HEK293 (cell line): ENCODE results near the gene BTBD8.
A peak's percentile ranks its signal among the peaks of the same experiment; 100 is the strongest.

Source experiments
- CTCF ChIA-PET: fragments of 350-600 bp; formaldehyde crosslinking; extraction: SDS; loops from one replicate; lab custom pipeline; 2021; ENCODE audit warnings: antibody characterized with exemption; lab: Yijun Ruan, JAX
- POLR2A ChIA-PET: fragments of 300-600 bp; formaldehyde crosslinking; extraction: SDS; loops from one replicate; lab custom pipeline; 2020; ENCODE audit warnings: antibody characterized with exemption, inconsistent platforms; lab: Yijun Ruan, JAX
- H3K27ac ChIP-seq: fragments of 200-500 bp; sonication (Bioruptor generic); 2 replicates; pipeline ENCODE4 v1.5.1; 2014; ENCODE audit warnings: low read depth, low read length, control low read depth, inconsistent platforms; ENCODE audit errors: extremely low read depth
- H3K36me3 ChIP-seq, 2 experiments: fragments of 200-500 bp in 1 of 2; sonication (Bioruptor generic) in 1 of 2; 1 replicate in 1 of 2; 2 replicates in 1 of 2; pipeline ENCODE4 v1.5.1; 2014 to 2017; ENCODE audit warnings: inconsistent platforms in 2 of 2, low read length in 2 of 2; ENCODE audit not compliant: control insufficient read depth in 2 of 2, insufficient read depth in 1 of 2
- H3K4me1 ChIP-seq: fragments of 200-500 bp; sonication (Bioruptor generic); 2 replicates; pipeline ENCODE4 v1.5.1; 2014; ENCODE audit warnings: mild to moderate bottlenecking, low read length, inconsistent platforms; ENCODE audit not compliant: control insufficient read depth, insufficient read depth
- H3K4me3 ChIP-seq: 2 replicates; pipeline ENCODE4 v1.5.1; 2011; ENCODE audit warnings: low read depth, mild to moderate bottlenecking, control low read depth, low read length, moderate library complexity
- H3K9me3 ChIP-seq: fragments of 200-500 bp; sonication (Bioruptor generic); 2 replicates; pipeline ENCODE4 v1.5.1; 2014; ENCODE audit warnings: low read depth, low read length, inconsistent platforms; ENCODE audit not compliant: control insufficient read depth, insufficient read depth
- BCL11A ChIP-seq: fragments of 450-650 bp; formaldehyde crosslinking; IDR thresholded peaks from 2 replicates; pipeline ENCODE4 v1.5.1; 2016; ENCODE audit warnings: low read depth, missing biosample characterization, missing genetic modification characterization
- GLI2 ChIP-seq: fragments of 450-650 bp; formaldehyde crosslinking; IDR thresholded peaks from 2 replicates; pipeline ENCODE4; 2017; ENCODE audit warnings: missing biosample characterization, missing genetic modification characterization, low read depth, borderline replicate concordance
- HOXA7 ChIP-seq: sonication (generic); formaldehyde crosslinking; IDR thresholded peaks from 2 replicates; pipeline ENCODE4 v1.8.1; 2022; ENCODE audit warnings: missing genetic modification reagents, borderline replicate concordance
- IKZF3 ChIP-seq: fragments of 450-650 bp; IDR thresholded peaks from 2 replicates; pipeline ENCODE4 v1.5.0; 2018; ENCODE audit warnings: missing biosample characterization, mild to moderate bottlenecking, missing genetic modification characterization, moderate library complexity
- MZF1 ChIP-seq: fragments of 450-650 bp; formaldehyde crosslinking; IDR thresholded peaks from 2 replicates; pipeline ENCODE4 v1.5.1; 2017; ENCODE audit warnings: missing biosample characterization, missing genetic modification characterization, borderline replicate concordance
- OSR2 ChIP-seq: fragments of 450-650 bp; formaldehyde crosslinking; IDR thresholded peaks from 2 replicates; pipeline ENCODE4 v1.5.1; 2016; ENCODE audit warnings: missing biosample characterization, missing genetic modification characterization
- PRDM1 ChIP-seq: fragments of 450-650 bp; formaldehyde crosslinking; IDR thresholded peaks from 2 replicates; pipeline ENCODE4; 2016; ENCODE audit warnings: missing biosample characterization, missing genetic modification characterization
- REPIN1 ChIP-seq: fragments of 450-650 bp; formaldehyde crosslinking; IDR thresholded peaks from 2 replicates; pipeline ENCODE4 v1.5.1; 2017; ENCODE audit warnings: missing biosample characterization, missing genetic modification characterization, low read depth
- SP7 ChIP-seq: fragments of 450-650 bp; formaldehyde crosslinking; IDR thresholded peaks from 2 replicates; pipeline ENCODE4 v1.5.1; 2016; ENCODE audit warnings: missing biosample characterization, missing genetic modification characterization
- TRIM28 ChIP-seq: IDR thresholded peaks from 2 replicates; pipeline ENCODE4 v1.6.1; 2011; ENCODE audit warnings: low read length, control low read depth, borderline replicate concordance
- YY1 ChIP-seq: fragments of 450-650 bp; formaldehyde crosslinking; IDR thresholded peaks from 2 replicates; pipeline ENCODE4 v1.5.1; 2018; ENCODE audit warnings: missing biosample characterization, missing genetic modification characterization
- ZFP41 ChIP-seq: fragments of 450-650 bp; formaldehyde crosslinking; IDR thresholded peaks from 2 replicates; pipeline ENCODE4 v1.5.1; 2016; ENCODE audit warnings: missing biosample characterization, missing genetic modification characterization, borderline replicate concordance
- ZNF138 ChIP-seq: fragments of 450-650 bp; formaldehyde crosslinking; IDR thresholded peaks from 2 replicates; pipeline ENCODE4 v1.5.1; 2016; ENCODE audit warnings: missing biosample characterization, missing genetic modification characterization, borderline replicate concordance
- ZNF175 ChIP-seq: fragments of 450-650 bp; formaldehyde crosslinking; IDR thresholded peaks from 2 replicates; pipeline ENCODE4 v1.5.1; 2016; ENCODE audit warnings: missing biosample characterization, missing genetic modification characterization
- ZNF19 ChIP-seq: fragments of 450-650 bp; formaldehyde crosslinking; IDR thresholded peaks from 2 replicates; pipeline ENCODE4; 2016; ENCODE audit warnings: missing biosample characterization, missing genetic modification characterization, low read depth
- ZNF221 ChIP-seq: fragments of 450-650 bp; formaldehyde crosslinking; IDR thresholded peaks from 2 replicates; pipeline ENCODE4 v1.5.1; 2017; ENCODE audit warnings: missing biosample characterization, missing genetic modification characterization, borderline replicate concordance
- ZNF223 ChIP-seq: fragments of 450-650 bp; formaldehyde crosslinking; IDR thresholded peaks from 2 replicates; pipeline ENCODE4 v1.5.1; 2016; ENCODE audit warnings: missing biosample characterization, missing genetic modification characterization
- ZNF23 ChIP-seq: fragments of 450-650 bp; formaldehyde crosslinking; IDR thresholded peaks from 2 replicates; pipeline ENCODE4 v1.5.1; 2016; ENCODE audit warnings: missing biosample characterization, missing genetic modification characterization, borderline replicate concordance
- ZNF248 ChIP-seq: fragments of 450-650 bp; formaldehyde crosslinking; IDR thresholded peaks from 2 replicates; pipeline ENCODE4 v1.5.1; 2017; ENCODE audit warnings: missing biosample characterization, missing genetic modification characterization
- ZNF292 ChIP-seq: fragments of 450-650 bp; formaldehyde crosslinking; IDR thresholded peaks from 2 replicates; pipeline ENCODE4 v1.5.1; 2016; ENCODE audit warnings: low read depth, missing biosample characterization, missing genetic modification characterization, borderline replicate concordance
- ZNF324 ChIP-seq: fragments of 450-650 bp; formaldehyde crosslinking; IDR thresholded peaks from 2 replicates; pipeline ENCODE4 v1.5.1; 2016; ENCODE audit warnings: missing biosample characterization, missing genetic modification characterization
- ZNF350 ChIP-seq: fragments of 450-650 bp; formaldehyde crosslinking; IDR thresholded peaks from 2 replicates; pipeline ENCODE4 v1.5.0; 2017; ENCODE audit warnings: missing biosample characterization, mild to moderate bottlenecking, missing genetic modification characterization
- ZNF426 ChIP-seq: fragments of 450-650 bp; formaldehyde crosslinking; IDR thresholded peaks from 2 replicates; pipeline ENCODE4 v1.5.1; 2017; ENCODE audit warnings: missing biosample characterization, missing genetic modification characterization, mild to moderate bottlenecking, inconsistent platforms, moderate library complexity
- ZNF501 ChIP-seq: fragments of 450-650 bp; formaldehyde crosslinking; IDR thresholded peaks from 2 replicates; pipeline ENCODE4 v1.5.1; 2016; ENCODE audit warnings: missing biosample characterization, missing genetic modification characterization
- ZNF629 ChIP-seq: fragments of 450-650 bp; formaldehyde crosslinking; IDR thresholded peaks from 2 replicates; pipeline ENCODE4 v1.5.1; 2017; ENCODE audit warnings: missing biosample characterization, missing genetic modification characterization
- ZNF660 ChIP-seq: fragments of 450-650 bp; IDR thresholded peaks from 2 replicates; pipeline ENCODE4 v1.5.1; 2018; ENCODE audit warnings: missing biosample characterization, mild to moderate bottlenecking, missing genetic modification characterization
- ZNF664 ChIP-seq: fragments of 450-650 bp; formaldehyde crosslinking; IDR thresholded peaks from 2 replicates; pipeline ENCODE4 v1.5.1; 2016; ENCODE audit warnings: missing biosample characterization, missing genetic modification characterization
- ZNF777 ChIP-seq: fragments of 450-650 bp; formaldehyde crosslinking; IDR thresholded peaks from 2 replicates; pipeline ENCODE4 v1.5.1; 2017; ENCODE audit warnings: missing biosample characterization, missing genetic modification characterization, borderline replicate concordance
- TF ChIP-seq, protein P1 (sequence below): IDR thresholded peaks from 2 replicates; pipeline ENCODE4 v1.6.1; 2011; ENCODE audit warnings: mild to moderate bottlenecking, low read depth, low read length, borderline replicate concordance
- TF ChIP-seq, protein P2 (sequence below): fragments of 450-650 bp; formaldehyde crosslinking; IDR thresholded peaks from 2 replicates; pipeline ENCODE4 v1.5.1; 2016; ENCODE audit warnings: missing biosample characterization, missing genetic modification characterization
- TF ChIP-seq, protein P3 (sequence below): fragments of 450-650 bp; formaldehyde crosslinking; IDR thresholded peaks from 2 replicates; pipeline ENCODE4 v1.5.1; 2016; ENCODE audit warnings: missing biosample characterization, missing genetic modification characterization

The BTBD8 gene

DNA sequence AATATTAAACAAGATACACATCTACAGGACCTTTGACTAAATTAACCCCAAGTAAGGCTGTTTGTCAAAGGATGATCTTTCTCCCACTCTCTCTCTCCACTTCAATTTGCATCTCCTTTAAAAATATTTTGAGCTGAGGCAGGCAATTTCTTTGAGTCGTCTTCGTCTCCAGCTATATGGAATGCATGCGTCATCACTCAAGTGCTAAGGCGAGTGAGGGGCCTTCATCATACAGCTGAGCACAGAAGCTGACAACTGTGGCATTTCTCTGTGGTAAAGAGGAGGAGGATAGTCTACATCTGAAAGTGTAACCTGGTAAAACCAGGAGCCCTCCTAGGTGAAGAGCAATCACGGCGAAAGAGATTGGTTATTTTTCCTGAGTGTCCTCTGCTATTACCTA is 42.7 kb upstream of the BTBD8 start:
- Histone ChIP-seq H3K27ac (no peak overlapping the region), H3K4me3 (no peak overlapping the region), H3K9me3 (no peaks in the 10 kb centered on the region), H3K36me3 (no peaks in the 10 kb centered on the region), H3K4me1 (no peaks in the 10 kb centered on the region)
- ChIA-PET POLR2A (interaction anchor here (0.6 kb wide), 1 partner anchor 43 kb away, joined by 9 read pairs; no protein-coding TSS in a partner anchor), CTCF (no interaction called here)
- 0 out of 2 replicates have a peak, but pooled peaks have one; percentile 5 for TF ChIP-seq PRDM1 (tag by site-specific recombination)
- TF ChIP-seq ZNF248 (tag by site-specific recombination): no peak

DNA sequence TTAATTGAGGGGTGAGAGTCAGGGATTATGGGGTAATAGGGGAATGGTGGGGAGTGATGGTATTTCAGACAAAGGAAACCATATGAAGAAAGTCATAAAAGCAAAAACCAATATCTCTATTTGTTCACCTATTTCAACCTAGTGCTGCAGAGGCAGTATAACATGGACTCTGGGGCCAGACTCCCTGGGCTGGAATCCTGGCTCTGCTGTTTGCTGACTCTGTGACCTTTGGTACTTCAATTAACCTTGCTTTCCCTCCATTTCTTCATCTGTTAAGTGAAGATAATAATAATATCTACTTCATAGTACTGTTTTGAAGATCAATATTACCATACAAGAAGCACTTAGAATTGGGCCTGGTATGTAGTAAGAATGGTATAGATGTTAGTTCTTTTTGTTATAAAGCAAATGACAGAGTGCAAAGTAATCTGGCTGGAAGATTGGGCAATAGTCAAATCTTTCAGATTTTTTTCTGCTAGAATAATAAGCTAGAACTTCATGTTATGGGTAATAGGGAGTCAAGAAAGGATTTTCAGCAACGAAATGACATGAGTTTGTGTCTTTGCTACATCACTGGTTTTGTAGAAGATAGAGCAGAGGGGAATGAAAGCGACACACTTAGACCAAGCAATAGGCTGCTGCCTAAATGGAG is 41.3 kb upstream of the BTBD8 start:
- H3K4me3 ChIP-seq: no peak overlapping the region
- no peaks in the 10 kb centered on the region for H3K4me1 ChIP-seq
- no peak for TF ChIP-seq ZNF501 (tag by site-specific recombination)
- TF ChIP-seq ZNF175: no peak
- no peak for TF ChIP-seq SP7 (tag by site-specific recombination)
- TF ChIP-seq OSR2 (tag by site-specific recombination): no peak
- TF ChIP-seq ZNF324 (tag by site-specific recombination): no peak
- no peak for TF ChIP-seq ZNF629 (tag by site-specific recombination)
- TF ChIP-seq GLI2: no peak
- TF ChIP-seq ZFP41: no peak
- no peak for TF ChIP-seq IKZF3 (tag by site-specific recombination)
- TF ChIP-seq, protein P1, sequence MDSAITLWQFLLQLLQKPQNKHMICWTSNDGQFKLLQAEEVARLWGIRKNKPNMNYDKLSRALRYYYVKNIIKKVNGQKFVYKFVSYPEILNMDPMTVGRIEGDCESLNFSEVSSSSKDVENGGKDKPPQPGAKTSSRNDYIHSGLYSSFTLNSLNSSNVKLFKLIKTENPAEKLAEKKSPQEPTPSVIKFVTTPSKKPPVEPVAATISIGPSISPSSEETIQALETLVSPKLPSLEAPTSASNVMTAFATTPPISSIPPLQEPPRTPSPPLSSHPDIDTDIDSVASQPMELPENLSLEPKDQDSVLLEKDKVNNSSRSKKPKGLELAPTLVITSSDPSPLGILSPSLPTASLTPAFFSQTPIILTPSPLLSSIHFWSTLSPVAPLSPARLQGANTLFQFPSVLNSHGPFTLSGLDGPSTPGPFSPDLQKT: no peak
- no peak for TF ChIP-seq HOXA7 (CRISPR knock-in tag)
- TF ChIP-seq ZNF426: no peak
- TF ChIP-seq ZNF138 (tag by site-specific recombination): no peak
- no peak for TF ChIP-seq ZNF777 (tag by site-specific recombination)
- no peak for TF ChIP-seq ZNF350
- TF ChIP-seq ZNF664 (tag by site-specific recombination): no peak
- no peak for TF ChIP-seq ZNF223 (tag by site-specific recombination)
- TF ChIP-seq ZNF292 (tag by site-specific recombination): no peak
- TF ChIP-seq, protein P2, sequence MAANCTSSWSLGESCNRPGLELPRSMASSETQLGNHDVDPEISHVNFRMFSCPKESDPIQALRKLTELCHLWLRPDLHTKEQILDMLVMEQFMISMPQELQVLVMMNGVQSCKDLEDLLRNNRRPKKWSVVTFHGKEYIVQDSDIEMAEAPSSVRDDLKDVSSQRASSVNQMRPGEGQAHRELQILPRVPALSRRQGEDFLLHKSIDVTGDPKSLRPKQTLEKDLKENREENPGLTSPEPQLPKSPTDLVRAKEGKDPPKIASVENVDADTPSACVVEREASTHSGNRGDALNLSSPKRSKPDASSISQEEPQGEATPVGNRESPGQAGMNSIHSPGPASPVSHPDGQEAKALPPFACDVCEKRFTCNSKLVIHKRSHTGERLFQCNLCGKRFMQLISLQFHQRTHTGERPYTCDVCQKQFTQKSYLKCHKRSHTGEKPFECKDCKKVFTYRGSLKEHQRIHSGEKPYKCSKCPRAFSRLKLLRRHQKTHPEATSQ: no peak
- ChIA-PET POLR2A (no interaction called here), CTCF (no interaction called here)
- H3K9me3 ChIP-seq: no peaks in the 10 kb centered on the region
- no peaks in the 10 kb centered on the region for H3K36me3 ChIP-seq
- no peak overlapping the region for H3K27ac ChIP-seq

DNA sequence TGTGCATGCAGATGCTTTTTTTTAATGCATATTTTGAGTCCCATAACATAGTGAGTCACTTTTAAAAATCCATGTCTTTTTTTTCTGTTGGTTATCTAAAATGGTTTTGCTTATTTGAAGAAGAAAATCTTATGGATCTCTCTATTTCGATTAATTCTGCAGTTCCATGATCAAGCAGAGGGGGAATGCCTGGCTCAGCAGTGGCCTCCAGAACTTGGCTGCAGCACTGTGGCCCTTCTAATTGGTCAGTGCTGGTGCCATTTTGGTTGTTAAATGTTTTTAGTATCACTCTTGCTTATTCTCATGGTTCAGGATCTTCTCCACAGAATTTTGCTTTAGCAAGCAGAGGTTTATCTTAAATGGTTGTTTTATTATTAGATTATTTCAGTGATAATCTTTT is 39.2 kb upstream of the BTBD8 start:
- CTCF ChIA-PET: interaction anchor here (0.6 kb wide), 1 partner anchor 53 kb away, joined by 3 read pairs; no protein-coding TSS in a partner anchor
- H3K4me1 ChIP-seq: no peaks in the 10 kb centered on the region
- POLR2A ChIA-PET: no interaction called here
- no peak overlapping the region for H3K4me3 ChIP-seq
- no peaks in the 10 kb centered on the region for H3K9me3 ChIP-seq
- H3K36me3 ChIP-seq: no peaks in the 10 kb centered on the region
- no peak overlapping the region for H3K27ac ChIP-seq
- no peak for TF ChIP-seq BCL11A
- no peak for TF ChIP-seq ZNF221 (tag by site-specific recombination)
- no peak for TF ChIP-seq REPIN1 (tag by site-specific recombination)
- no peak for TF ChIP-seq OSR2 (tag by site-specific recombination)
- TF ChIP-seq MZF1 (tag by site-specific recombination): no peak
- TF ChIP-seq YY1 (tag by site-specific recombination): no peak
- TF ChIP-seq ZNF23 (tag by site-specific recombination): no peak
- no peak for TF ChIP-seq TRIM28
- TF ChIP-seq ZNF19 (tag by site-specific recombination): no peak
- TF ChIP-seq, protein P3, sequence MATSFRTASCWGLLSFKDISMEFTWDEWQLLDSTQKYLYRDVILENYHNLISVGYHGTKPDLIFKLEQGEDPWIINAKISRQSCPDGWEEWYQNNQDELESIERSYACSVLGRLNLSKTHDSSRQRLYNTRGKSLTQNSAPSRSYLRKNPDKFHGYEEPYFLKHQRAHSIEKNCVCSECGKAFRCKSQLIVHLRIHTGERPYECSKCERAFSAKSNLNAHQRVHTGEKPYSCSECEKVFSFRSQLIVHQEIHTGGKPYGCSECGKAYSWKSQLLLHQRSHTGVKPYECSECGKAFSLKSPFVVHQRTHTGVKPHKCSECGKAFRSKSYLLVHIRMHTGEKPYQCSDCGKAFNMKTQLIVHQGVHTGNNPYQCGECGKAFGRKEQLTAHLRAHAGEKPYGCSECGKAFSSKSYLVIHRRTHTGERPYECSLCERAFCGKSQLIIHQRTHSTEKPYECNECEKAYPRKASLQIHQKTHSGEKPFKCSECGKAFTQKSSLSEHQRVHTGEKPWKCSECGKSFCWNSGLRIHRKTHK (tag by site-specific recombination): no peak
- no peak for TF ChIP-seq ZNF660 (tag by site-specific recombination)
